Spleen (tissue), 7 donors: Measurements from ENCODE around the gene FAM184A.

Source experiments
- POLR2AphosphoS5 ChIP-seq, 3 donors: sonication (generic); formaldehyde crosslinking; IDR thresholded peaks; one replicate each; pipeline ENCODE4 v1.5.1; 2017; ENCODE audit warnings: antibody characterized with exemption in 3 of 3
- TF ChIP-seq, protein P1 (sequence below), 11 experiments: fragments of 200-600 bp in 7 of 11; fragments of 450-650 bp in 4 of 11; sonication (generic) in 4 of 11; IDR thresholded peaks in 8 of 11; conservative IDR thresholded peaks in 3 of 11; 1 replicate in 7 of 11; 2 replicates in 4 of 11; pipeline versions ENCODE4 v1.4.0 to v1.8.0; 2016 to 2021; ENCODE audit warnings: antibody characterized with exemption in 11 of 11, inconsistent platforms in 4 of 11, mild to moderate bottlenecking in 1 of 11
- donor health status: DM: no; HTN: no; CAD: no; lungs with moderate emphysema.
- donor health status: DM: no; HTN: no; CAD: no.
- donor health status: DM: no; HTN: no; CAD: no.

DNA sequence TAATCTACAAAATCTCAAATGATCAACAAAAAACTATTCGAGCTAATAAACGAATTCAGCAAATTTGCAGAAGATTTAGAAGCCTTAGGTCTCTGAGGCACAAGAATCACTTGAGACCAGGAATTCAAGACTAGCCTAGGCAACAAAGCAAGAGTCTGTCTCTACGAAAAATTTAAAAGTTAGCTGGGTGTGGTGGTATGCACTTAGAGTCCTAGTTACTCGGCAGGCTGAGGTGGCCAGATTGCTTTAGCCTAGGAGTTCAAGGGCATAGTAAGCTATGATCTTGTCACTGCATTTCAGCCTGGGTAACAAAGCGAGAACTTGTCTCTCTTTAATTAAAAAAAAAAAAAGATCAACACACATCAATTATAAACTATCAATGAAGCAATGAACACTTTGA is 34.2 kb downstream of the FAM184A start:
- TF ChIP-seq, protein P1, sequence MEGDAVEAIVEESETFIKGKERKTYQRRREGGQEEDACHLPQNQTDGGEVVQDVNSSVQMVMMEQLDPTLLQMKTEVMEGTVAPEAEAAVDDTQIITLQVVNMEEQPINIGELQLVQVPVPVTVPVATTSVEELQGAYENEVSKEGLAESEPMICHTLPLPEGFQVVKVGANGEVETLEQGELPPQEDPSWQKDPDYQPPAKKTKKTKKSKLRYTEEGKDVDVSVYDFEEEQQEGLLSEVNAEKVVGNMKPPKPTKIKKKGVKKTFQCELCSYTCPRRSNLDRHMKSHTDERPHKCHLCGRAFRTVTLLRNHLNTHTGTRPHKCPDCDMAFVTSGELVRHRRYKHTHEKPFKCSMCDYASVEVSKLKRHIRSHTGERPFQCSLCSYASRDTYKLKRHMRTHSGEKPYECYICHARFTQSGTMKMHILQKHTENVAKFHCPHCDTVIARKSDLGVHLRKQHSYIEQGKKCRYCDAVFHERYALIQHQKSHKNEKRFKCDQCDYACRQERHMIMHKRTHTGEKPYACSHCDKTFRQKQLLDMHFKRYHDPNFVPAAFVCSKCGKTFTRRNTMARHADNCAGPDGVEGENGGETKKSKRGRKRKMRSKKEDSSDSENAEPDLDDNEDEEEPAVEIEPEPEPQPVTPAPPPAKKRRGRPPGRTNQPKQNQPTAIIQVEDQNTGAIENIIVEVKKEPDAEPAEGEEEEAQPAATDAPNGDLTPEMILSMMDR (IDR thresholded peaks at IDR 0.05 in 8 of 11, conservative IDR thresholded peaks at IDR 0.05 in 3 of 11): no peak
- no peak for TF ChIP-seq POLR2AphosphoS5 (IDR thresholded peaks at IDR 0.05)
